ENCODE results near the gene ATG4C.

DNA sequence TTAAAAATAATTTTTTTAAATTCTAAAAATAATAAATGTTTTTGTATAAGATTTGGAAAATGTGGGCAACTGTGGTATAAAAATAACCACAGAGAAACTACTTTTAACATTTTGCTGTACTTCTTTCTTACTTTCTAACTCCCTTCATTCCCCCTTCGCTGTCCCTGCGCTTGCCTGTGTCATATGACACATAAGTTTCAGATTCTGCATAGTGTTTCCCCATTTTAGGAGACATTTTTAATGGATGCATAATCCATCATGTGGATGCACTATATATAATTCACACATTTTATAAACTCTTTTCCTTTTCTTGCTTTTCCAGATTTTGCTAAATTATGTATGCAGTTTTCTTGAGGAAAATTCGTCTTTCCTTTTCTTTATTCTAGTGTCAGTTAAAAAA lies 16.3 kb downstream of the ATG4C start:
- TF ChIP-seq, protein P1, sequence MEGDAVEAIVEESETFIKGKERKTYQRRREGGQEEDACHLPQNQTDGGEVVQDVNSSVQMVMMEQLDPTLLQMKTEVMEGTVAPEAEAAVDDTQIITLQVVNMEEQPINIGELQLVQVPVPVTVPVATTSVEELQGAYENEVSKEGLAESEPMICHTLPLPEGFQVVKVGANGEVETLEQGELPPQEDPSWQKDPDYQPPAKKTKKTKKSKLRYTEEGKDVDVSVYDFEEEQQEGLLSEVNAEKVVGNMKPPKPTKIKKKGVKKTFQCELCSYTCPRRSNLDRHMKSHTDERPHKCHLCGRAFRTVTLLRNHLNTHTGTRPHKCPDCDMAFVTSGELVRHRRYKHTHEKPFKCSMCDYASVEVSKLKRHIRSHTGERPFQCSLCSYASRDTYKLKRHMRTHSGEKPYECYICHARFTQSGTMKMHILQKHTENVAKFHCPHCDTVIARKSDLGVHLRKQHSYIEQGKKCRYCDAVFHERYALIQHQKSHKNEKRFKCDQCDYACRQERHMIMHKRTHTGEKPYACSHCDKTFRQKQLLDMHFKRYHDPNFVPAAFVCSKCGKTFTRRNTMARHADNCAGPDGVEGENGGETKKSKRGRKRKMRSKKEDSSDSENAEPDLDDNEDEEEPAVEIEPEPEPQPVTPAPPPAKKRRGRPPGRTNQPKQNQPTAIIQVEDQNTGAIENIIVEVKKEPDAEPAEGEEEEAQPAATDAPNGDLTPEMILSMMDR (IDR thresholded peaks at IDR 0.05; ENCODE audit: low read depth, low read length, poor library complexity, severe bottlenecking), result no peak
- no peak for TF ChIP-seq EZH2phosphoT487 (IDR thresholded peaks at IDR 0.05; ENCODE audit: borderline replicate concordance, low read length)
